Transverse colon (tissue), 4 donors: ENCODE results near the gene KRT80. TPM values are rescaled to one million over a fixed set of nuclear protein-coding genes. Genes with fewer than 3 reads are reported as not detected.

Experiments used
- DNase-seq: peaks from one replicate; pipeline ENCODE4 v3.0.0-alpha.2; 2019
- H3K27ac ChIP-seq, 4 donors: fragments of 200-600 bp; sonication (generic); 2 replicates each; pipeline ENCODE4 v1.5.1; 2016 to 2018; ENCODE audit warnings: inconsistent platforms in 4 of 4
- H3K27me3 ChIP-seq: fragments of 200-600 bp; sonication (generic); 2 replicates; pipeline ENCODE4 v1.5.1; 2017; ENCODE audit warnings: inconsistent platforms
- H3K36me3 ChIP-seq, 4 donors: fragments of 200-600 bp; sonication (generic); 2 replicates each; pipeline ENCODE4 v1.5.1; 2017 to 2019; ENCODE audit warnings: inconsistent platforms in 4 of 4
- H3K4me1 ChIP-seq, 4 donors: fragments of 200-600 bp; sonication (generic); 2 replicates each; pipeline ENCODE4 v1.5.1; 2017 to 2020; ENCODE audit warnings: inconsistent platforms in 4 of 4
- H3K4me3 ChIP-seq, 4 donors: fragments of 200-600 bp; sonication (generic); 1 replicate in 1 of 4; 2 replicates in 3 of 4; pipeline versions ENCODE4 v1.5.1 to v1.6.1; 2017 to 2019; ENCODE audit warnings: inconsistent platforms in 4 of 4
- H3K9me3 ChIP-seq, 2 donors: fragments of 200-600 bp; sonication (generic); 2 replicates each; pipeline ENCODE4 v1.5.1; 2017 to 2019; ENCODE audit warnings: inconsistent platforms in 2 of 2
- CTCF ChIP-seq, 5 experiments: fragments of 200-600 bp in 3 of 5; fragments of 450-650 bp in 2 of 5; sonication (generic) in 3 of 5; IDR thresholded peaks; 1 replicate in 2 of 5; 2 replicates in 3 of 5; pipeline ENCODE4 v1.5.1; 2016 to 2017; ENCODE audit warnings: antibody characterized with exemption in 5 of 5, inconsistent platforms in 3 of 5, mild to moderate bottlenecking in 2 of 5, moderate library complexity in 1 of 5
- EP300 ChIP-seq: sonication (generic); formaldehyde crosslinking; IDR thresholded peaks from one replicate; pipeline ENCODE4 v1.6.1; 2017; ENCODE audit warnings: antibody characterized with exemption, low read depth
- POLR2A ChIP-seq: fragments of 450-650 bp; IDR thresholded peaks from one replicate; pipeline ENCODE4 v1.6.1; 2016; ENCODE audit warnings: antibody characterized with exemption, mild to moderate bottlenecking, moderate library complexity
- POLR2AphosphoS5 ChIP-seq, 3 donors: sonication (generic); formaldehyde crosslinking; IDR thresholded peaks; one replicate each; pipeline ENCODE4 v1.6.1; 2016; ENCODE audit warnings: antibody characterized with exemption in 3 of 3
- WGBS, 2 donors: methylation state at CpG; one replicate each; pipeline ENCODE4 v1.1.5; 2018; ENCODE audit warnings: low coverage in 1 of 2; 5-methylcytosine and 5-hydroxymethylcytosine counted together
- in situ Hi-C, 4 donors: fragments of 200-750 bp; cut with MboI; loops; one replicate each; pipeline versions ENCODE4 v1.15.0 to v1.15.1; 2017; ENCODE audit warnings: low sequenced_read_pairs in 3 of 4, low pct_ligation_motif_present in 1 of 4, low pct_unique_long_range_greater_than_20kb in 1 of 4
- intact Hi-C: fragments of 100-400 bp; cut with DNase I; formaldehyde crosslinking; loops from one replicate; pipeline ENCODE4 v1.15.1; 2023; ENCODE audit warnings: low total_unique reads
- total RNA-seq, 4 donors: library from RNA; depleted of rRNA; stranded (reverse); fragments of >200 nt; gene quantifications; one replicate each; pipeline ENCODE4 v1.1.0, GENCODE V29; 2016

The KRT80 gene
- total RNA-seq, 4 donors from 2014 or later, result 0.14 TPM; not detected in 3

- intact Hi-C loops, result no loop called here
- in situ Hi-C loops, result no loop called here
- no peaks in the 10 kb centered on the region for H3K36me3 ChIP-seq
- H3K27ac ChIP-seq, result no peak overlapping the region
- no peak for TF ChIP-seq POLR2A
- TF ChIP-seq POLR2AphosphoS5 (IDR thresholded peaks at IDR 0.05), result no peak
- TF ChIP-seq CTCF (IDR thresholded peaks at IDR 0.05), result peak; percentile 20 to 50 (median 33)
- no peak for TF ChIP-seq EP300
- 4 to 17% methylated on average over 4 to 8 of the region's 8 CpGs for WGBS, 2 donors
- peak; percentile 69 for DNase-seq
- peaks cover 0 to 11% (median 5%) of the 10 kb centered on the region in 4 donors for H3K4me1 ChIP-seq
- no peak overlapping the region for H3K4me3 ChIP-seq
- no peaks in the 10 kb centered on the region for H3K9me3 ChIP-seq
- H3K27me3 ChIP-seq, result no peaks in the 10 kb centered on the region
Measured at GRCh38 chr12:52221912-52222457, 30.2 kb upstream of the KRT80 start.

DNA sequence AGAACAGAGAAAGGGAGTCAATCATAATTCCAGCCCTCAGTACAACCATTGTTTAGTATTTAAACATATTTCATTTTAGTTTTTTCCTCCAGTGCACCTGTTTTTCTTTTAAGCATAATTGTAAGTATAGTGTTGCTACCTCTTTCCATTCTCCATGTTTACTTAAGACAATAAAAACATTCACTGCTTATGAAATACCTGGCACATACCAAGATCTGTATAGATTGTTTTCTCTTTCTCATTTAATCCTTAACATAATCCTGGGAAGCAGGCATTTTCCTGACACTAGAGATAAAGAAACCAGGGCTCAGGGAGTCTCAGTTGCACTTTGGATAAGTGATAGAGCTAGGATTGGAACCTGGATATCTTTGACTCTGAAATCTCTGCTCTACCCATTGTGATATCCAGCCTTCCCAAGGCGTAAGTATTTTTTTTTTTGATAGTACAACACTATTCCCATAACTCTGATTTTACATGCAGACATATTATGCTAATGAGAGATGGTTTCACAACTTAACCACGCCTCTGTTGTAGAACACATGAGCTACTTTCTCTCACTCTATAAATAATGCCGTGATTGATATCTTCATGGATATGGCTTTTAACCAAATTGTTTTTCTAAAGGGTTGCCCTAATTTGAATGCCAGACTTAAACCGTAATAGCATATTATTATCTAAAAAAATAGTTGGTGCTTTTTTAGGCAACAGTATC is 29.4 kb upstream of the KRT80 start:
- in situ Hi-C loops, result no loop called here
- intact Hi-C loops, result no loop called here
- TF ChIP-seq CTCF (IDR thresholded peaks at IDR 0.05) (no peak), POLR2AphosphoS5 (IDR thresholded peaks at IDR 0.05) (no peak), EP300 (no peak)
- no peak for DNase-seq
- Histone ChIP-seq H3K4me3 (no peak overlapping the region), H3K4me1 (peaks cover 0 to 17% (median 8%) of the 10 kb centered on the region in 4 donors), H3K27me3 (no peaks in the 10 kb centered on the region), H3K9me3 (no peaks in the 10 kb centered on the region), H3K36me3 (no peaks in the 10 kb centered on the region), H3K27ac (no peak overlapping the region)
- 55 to 57% methylated on average over 4 of the region's 4 CpGs for WGBS, 2 donors

- Histone ChIP-seq H3K4me1 (peaks cover 0 to 17% (median 8%) of the 10 kb centered on the region in 4 donors), H3K9me3 (no peaks in the 10 kb centered on the region), H3K27me3 (no peaks in the 10 kb centered on the region), H3K27ac (no peak overlapping the region), H3K36me3 (no peaks in the 10 kb centered on the region), H3K4me3 (no peak overlapping the region)
- intact Hi-C loops, result no loop called here
- 77 to 83% methylated on average over 3 of the region's 3 CpGs for WGBS, 2 donors
- no peak for TF ChIP-seq CTCF (IDR thresholded peaks at IDR 0.05)
- TF ChIP-seq POLR2A, result no peak
- DNase-seq, result no peak
- in situ Hi-C loops, result no loop called here
Measured at GRCh38 chr12:52220477-52220876, 28.7 kb upstream of the KRT80 start.

- intact Hi-C loops, result no loop called here
- no peaks in the 10 kb centered on the region for H3K27me3 ChIP-seq
- TF ChIP-seq EP300 (no peak), POLR2A (no peak), POLR2AphosphoS5 (IDR thresholded peaks at IDR 0.05) (no peak)
- H3K4me1 ChIP-seq, result peaks cover 0 to 17% (median 8%) of the 10 kb centered on the region in 4 donors
- in situ Hi-C loops, result no loop called here
- no peak for DNase-seq
- H3K27ac ChIP-seq, result peak overlapping the region in 1 of 4 donors; percentile 40
- H3K36me3 ChIP-seq, result no peaks in the 10 kb centered on the region
- 73 to 90% methylated on average over 3 to 4 of the region's 4 CpGs for WGBS, 2 donors
- H3K4me3 ChIP-seq, result no peak overlapping the region
- H3K9me3 ChIP-seq, result no peaks in the 10 kb centered on the region
Measured at GRCh38 chr12:52218001-52218400, 26.2 kb upstream of the KRT80 start.
